SKM-1 (cell line): ENCODE measurements around the gene SECTM1.

ENCODE experiments used
- DNase-seq: peaks from one replicate; lab custom pipeline; 2025; ENCODE audit not compliant: unreplicated experiment; lab: John Stamatoyannopoulos, UW

Gene SECTM1

DNA sequence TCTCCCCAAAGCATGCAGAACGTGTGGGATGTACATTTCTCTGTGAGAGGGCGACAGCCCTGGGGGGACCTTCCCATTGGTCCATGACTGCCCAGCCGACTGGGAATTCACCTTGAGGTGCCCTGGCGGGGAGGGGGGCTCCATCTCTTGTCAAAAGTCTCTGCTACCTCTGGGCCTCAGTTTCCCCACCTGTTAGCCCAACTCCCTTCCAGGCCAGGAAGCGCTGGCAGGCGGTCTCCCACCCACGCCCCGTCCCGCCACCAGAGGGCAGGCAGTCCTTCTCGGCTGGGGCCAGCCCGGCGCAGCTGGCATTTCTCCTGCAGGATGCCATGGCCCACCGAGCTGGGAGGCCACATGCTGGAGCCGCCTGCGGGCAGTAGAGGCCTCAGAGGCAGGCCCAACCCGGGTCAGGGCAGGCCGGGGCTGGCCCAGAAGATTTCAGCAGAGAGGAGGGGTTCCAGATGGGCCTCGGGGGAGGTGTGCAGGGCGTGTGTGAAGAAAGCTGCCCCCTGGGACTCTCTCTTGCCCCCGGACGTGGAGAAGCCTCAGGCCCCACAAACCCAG is 32.8 kb downstream of the SECTM1 start:
- DNase-seq: no peak

DNA sequence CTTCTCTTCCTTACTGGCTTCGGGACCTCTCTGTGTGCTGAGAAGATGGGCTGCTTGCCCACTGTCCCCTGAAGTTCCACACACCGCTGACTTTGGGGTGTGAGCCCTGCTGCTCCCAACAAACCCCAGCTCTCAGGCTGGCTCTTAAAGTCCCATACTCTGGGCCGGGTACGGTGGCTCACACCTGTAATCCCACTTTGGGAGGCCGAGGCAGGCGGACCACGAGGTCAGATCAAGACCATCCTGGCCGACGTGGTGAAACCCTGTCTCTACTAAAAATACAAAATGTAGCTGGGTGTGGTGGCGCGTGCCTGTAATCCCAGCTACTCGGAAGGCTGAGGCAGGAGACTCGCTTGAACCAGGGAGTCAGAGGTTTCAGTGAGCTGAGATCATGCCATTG is 33.3 kb downstream of the SECTM1 start:
- DNase-seq: no peak

DNA sequence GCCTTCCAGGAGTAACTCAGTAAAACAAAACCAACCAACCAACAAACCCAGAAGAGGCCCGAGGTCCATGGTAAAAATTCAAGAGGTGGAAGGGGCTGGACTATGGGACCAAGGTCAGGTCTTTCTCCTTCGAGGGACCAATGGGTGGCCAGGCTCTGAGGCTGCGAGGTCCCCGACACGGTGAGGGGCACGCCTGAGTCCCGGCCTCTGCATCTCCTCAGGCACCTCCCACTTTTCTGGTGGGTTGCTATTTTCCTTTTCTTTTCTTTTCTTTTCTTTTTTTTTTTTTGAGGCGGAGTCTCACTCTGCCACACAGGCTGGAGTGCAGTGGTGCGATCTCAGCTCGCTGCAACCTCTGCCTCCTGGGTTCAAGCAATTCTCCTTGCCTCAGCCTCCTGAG is 34.1 kb downstream of the SECTM1 start:
- no peak for DNase-seq

DNA sequence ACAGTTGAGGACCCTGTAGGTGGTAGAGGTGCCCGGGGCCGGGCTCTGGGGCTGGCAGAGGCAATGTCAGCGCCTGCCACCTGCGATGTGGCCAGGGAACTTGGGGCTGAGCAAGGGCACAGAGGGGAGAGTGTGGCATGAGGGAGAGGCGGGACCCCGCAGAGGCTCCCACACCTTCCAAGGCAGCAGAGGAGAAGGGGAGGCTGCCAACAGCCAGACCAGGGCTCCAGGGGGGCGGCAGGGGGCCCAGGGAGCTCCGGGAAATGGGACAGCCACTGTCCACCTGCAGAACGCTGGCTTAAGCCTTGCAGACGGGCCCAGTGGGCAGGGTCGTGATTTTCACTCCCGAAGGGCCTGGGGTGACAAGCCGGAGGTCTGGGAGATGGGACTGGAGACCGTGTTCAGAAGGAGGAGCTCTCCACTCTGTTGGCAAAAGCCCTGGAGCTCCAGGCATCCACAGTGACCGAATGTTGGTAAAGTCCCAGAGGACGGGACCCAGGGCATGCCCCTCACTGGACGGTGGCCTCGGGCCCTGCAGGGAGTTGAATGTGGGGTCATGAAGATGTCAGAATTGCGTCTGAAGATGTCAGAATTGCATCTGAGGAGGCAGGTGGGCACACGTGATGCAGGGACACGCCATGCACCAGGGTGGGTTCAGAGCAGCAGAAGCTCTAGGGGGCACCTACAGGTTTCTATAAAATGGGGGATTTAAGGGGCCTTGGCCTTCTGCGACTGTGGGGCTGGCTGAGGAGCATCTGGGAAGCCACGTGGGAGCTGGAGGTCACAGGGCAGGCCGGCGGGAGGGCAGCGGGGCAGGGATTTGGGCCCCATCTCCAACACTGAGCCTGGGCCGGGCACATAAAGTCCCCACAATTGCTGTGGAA is 34.8 kb downstream of the SECTM1 start:
- DNase-seq: no peak

DNA sequence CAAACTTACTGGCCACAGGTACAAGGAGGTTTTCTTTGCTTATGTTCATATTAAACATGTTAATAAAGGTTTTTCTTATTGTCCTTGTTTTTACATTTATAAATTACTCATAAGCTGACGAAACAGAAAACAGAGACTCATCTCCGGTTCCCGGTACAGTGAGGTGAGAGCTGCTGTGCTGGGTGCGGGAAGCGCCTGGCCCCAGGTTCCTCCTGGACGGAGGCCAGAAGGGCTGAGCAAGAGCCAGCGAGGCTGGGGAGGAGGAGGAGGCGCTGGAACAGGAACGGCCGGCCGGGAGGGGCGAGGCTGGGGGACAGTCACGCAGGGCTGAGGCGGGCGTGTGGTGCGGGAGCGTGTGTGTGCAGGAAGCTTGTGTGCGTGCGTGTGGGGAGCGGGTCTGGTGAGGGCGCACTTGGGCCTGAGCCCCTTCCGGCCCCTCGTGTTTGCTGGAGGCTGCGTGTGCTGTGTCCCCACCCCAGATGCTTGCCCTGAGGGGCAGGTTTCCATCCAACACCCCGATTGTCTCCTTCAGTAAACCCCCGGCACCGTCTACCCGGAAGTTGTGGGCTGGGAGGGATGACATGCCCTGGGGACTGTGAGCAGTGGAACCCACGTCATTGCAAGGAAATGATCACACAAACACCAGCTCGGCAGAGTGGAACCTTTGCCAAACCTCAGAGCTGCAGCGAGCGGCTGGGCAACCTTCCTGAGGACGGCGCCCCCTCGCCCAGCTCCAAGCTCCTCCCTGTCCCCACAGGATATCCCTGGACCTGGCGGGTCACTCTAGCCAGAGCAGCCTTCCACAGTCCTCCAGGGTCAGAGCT is 35.6 kb downstream of the SECTM1 start:
- DNase-seq: peak; percentile 87

DNA sequence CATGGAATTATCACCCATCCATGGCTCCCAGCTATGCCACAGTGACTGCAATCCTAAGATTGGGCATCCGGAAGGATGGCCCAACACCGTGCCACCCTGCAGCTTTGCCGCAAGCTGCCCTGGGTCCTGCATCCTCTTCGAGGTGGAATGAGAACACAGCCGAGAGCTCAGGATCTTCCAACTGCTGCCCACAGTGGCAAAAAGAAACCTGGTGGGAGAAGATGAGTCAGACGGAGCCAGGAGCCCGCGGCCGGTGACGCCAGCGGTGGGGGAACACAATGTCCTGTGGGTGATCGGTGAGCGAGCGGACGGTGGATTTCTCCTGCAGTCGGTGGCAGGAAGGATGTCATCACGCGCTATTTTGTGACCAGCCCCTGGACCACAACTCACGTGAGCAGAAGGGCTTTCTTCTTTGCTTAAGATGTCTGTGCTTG is 36.3 kb downstream of the SECTM1 start:
- peak; percentile 63 for DNase-seq

DNA sequence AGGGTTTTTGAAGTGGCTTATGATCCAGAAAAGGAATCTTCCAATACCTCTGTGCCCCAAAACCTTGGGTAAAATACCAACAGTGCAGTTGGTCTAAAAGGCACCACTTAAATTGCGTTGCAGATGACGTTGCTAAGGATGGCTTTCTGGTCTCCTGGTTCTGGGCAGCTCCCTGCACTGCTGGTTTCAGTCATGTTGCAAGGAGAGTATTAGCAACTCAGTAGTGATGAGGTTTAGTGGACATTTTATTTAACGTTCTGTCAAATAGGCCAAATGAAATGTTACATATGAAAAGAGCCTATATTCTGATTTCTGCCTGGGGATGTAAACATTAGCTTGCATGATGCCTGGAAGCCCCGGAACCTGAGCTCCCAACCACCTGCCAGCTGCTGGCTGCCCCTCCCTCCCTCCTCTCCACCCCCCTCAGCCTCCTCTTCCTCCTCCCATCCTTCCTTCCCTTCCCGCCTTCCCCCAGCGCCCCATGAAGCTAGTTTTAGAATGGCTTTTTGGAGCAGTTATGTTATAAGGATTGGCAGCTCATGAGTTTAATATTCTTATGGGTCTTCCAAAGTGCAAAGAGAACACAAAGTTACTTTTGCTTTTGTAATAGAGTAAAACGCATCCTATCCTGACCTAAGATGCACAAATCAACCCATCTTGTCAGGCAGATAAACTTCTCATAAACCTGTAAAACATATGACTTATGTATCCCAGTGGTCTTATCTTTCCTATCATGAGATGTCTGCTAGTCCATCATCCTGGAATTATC is 36.9 kb downstream of the SECTM1 start:
- no peak for DNase-seq

DNA sequence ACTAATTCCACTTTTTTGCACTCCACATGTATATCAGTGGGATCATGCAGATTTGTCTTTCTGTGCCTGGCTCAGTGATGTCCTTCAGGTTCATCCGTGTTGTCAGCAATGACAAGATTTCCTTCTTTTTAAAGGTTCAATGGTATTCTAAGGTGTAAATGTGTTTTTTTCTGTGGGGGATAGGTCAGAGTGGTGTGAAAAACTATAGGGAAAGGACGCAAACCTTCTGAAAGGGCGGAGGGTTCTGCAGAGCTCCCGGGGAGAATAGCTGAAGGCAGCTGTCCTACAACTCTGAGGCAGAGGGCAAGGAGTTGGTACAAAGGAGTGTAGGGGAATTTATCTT is 38.1 kb downstream of the SECTM1 start:
- no peak for DNase-seq

DNA sequence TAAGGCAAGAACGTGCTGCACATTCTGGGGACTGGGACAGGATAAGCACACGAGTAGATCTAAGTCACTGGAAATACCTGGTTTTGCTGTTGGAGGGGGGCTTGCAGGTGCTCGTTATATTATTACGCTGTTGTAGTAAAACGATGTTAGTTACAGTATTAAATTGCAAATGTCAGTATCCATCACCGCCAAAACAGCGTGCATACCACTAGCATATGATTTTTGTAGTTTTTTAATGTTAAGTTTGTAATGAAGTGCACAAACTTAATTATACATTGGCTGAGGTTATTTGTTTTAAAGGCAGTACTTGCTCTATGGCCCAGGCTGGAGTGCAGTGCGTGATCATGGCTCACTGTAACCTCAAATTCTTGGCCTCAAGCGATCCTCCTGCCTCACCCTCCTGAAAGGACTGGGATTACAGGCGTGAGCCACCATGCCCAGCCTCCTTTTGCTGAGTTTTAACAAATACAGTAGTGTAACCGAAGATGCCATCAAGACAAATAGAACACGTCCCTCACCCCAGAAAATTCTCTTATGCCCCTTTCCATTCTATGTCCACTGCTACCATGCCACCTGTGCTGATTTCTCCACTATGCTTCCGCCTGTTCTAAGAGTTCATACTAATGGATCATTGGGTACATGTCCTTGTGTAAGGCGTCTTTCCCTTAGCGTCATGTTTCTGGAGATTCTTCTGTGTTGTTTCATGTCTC is 39.3 kb downstream of the SECTM1 start:
- DNase-seq: no peak

DNA sequence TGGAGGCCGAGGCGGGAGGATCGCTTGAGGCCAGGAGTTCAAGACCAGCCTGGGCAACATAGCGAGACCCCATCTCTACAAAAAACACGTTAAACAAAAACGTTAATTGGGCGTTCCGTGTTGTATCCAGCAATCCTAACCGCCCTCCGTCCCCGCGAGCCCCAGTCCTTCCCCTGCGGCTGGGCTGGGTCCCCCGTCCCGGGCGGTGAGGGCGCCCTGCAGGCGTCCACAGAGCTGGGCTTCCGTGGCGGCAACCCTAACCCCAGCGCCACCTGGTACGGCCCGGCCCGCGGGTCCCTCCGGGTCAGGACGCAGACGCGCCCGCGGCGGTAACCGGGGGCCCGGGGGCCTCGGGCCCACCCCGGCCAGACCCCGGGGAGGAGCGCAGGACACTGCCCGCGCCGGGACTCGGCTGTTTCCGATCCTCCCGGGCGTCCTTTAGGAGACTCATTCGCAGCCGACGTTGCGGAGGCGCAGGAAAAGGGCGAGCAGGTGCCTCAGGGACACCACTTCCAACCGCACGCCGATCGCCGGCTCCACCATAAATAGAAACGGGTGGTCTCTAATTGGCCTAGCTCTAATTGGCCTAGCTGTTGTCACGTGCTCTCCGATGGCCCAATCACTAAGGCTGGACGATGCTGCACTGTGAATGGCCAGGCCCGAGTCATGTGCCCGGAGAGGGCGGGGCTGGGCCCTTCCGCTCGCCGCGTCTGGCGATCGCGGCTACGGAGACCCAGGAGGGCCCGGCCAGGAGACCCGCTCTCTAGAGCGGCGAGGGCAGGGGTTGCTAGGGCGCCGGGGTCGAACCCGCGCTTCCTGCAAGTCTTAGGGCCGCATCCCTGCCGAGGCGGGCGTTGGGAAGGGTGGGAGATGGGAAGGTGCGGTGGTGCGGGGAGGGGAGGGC is 41.1 kb downstream of the SECTM1 start:
- DNase-seq: peak; percentile 97

DNA sequence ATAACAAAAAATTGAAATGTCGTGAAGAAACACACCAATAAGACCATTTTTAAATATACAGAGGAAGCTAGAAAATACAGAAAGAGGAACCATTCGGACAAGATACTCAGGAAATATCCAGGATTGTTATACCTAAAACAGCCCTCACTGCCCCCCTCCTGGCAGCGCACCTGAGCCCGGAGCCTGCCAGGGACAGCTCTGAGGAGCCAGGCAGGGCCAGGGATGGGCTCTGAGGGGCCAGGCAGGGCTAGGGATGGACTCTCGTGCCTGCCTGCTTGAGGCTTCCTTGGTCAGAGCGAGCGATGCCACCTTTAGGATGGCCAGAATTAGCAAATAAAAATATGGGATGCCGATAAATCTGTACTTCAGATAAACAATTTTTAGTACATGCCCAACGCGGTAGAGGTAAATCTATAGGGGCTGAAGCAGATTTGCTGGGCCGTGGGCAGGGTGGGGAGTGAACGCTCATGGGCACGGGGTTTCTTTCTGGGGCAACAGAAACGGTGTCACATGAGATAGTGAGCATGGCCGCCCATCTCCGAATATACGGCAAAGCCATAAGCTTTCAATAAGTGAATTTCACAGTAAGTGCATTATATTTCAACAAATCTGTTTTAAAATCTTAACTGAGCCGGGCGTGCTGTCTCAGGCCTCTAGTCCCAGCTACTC is 41.9 kb downstream of the SECTM1 start:
- DNase-seq: peak; percentile 24

DNA sequence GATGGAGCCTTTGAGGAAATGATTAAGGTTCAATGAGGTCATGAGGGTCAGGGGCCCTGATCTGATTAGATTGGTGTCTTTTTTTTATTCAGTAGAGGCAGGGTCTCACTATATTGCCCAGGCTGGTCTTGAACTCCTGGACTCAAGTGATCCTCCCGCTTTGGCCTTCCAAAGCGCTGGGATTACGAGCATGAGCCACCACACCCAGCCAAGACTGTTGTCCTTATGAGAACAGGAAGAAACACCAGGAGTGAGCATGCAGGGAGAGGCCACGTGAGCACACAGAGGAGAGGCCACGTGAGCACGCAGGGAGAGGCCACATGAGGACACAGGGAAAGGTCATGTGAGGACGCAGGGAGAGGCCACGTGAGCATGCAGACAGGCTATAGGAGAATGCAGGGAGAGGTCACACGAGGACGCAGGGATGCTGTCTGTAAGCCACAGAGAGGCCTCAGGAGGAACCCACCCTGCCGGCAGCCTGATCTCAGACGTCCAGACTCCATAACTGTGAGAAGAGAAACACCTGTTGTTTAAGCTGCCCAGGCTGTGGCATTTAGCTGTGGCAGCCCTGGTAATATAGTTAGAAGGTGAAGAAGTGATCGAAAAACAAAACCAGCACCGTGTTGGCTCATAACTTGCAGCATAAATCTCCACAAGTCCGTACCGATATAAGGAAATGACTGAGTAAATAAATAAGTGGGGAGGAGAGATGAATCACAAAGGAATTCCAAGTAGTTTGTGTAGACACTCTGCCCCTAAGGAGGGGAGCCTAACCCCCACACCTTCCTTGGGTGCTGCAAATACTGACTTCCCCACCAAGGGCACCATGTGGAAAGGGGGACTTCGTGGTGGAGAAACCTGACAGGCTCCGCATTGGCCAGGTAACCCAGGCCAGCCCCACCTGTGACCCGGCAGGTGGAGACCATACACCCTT is 45.4 kb downstream of the SECTM1 start:
- DNase-seq: peak; percentile 94

DNA sequence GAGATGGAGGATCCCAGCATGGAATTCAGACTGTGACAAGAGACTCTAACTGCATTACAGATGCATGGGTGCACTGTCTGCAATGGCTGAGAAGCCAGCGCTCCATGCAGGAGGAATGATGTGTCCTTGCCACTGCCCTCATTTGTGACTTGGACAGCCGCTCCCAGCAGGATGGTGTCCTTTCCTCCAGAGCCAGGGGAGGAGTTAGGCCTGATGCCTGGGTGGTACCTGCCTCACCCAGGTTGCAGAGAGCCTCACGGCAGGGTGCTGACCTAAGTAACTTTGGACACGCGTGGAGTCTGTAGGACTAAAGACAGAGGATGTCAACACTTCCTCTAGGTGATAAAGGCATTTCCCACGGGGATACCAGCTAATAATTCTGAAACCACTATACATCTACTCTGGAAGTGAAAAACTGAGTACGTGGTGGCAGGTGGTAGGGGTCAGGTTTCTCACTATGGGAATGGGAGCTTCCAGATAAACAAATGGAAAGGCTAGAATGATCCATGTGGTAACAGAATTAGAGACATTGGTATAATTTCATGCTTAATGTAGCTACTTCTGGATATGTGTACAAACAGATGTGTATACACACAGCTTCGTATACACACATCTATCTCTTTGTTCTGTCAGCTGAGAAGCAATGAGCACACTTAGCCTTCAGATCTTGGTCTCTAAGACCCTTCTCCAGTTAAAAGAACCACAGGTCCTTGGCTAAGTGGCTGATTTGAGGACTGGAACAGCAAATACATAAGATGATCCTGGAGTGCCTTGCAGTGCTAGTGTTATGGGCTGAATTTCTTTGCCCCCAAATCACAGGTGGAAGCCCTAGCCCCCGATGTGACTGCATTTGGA is 46.3 kb downstream of the SECTM1 start:
- DNase-seq: no peak

DNA sequence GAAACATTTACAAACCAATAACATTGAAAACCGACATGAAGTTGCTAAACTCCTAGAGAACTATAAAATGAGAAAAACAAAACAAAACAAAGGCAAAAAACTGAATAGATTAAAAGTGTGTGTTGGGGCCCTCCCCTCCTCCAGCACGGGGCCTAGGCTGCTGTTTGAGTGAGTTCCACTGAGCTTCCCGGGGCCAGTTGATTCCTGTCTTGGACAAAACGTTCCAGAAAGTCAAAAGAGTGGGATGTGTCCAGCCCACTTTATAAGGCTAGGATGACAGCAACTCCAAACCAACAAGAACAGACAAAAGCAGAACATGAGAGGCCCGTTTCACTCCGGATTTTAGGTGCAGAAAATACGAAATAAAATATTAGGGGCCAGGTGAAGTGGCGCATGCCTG is 48.4 kb downstream of the SECTM1 start:
- no peak for DNase-seq

DNA sequence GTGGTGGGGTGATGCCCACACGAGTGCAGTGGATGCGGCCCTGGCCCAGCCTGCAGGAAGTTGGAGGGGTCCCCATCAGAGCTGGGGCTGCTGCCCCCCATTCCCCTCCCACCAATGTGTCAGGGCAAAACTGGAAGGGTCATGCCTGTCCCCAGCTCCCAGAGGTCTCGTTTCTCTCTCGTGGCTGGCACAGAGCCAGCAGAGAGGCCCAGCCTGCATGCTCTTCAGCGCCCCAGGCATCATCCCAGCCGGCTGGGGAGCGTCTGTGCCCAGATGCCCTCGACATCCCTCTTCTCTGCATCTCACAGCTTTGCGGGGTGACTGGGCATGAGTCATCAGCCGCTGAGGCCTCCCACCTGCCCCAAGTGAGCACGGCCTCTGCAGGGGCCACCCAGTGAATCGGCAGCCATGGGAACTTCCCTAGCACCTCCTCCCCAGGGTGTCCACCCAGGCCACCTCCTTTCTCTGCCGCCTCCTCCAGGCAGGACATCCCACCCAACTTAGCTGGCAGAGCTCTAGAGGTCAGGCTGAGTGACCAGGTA is 50.3 kb downstream of the SECTM1 start:
- DNase-seq: no peak
